ENCODE results near the gene RNF224.
"Not testable (repeated sequence)": the region's sequence is repeated elsewhere in the genome, so short reads cannot be mapped to it uniquely, and the experiment has no call there.

RNF224 gene

DNA sequence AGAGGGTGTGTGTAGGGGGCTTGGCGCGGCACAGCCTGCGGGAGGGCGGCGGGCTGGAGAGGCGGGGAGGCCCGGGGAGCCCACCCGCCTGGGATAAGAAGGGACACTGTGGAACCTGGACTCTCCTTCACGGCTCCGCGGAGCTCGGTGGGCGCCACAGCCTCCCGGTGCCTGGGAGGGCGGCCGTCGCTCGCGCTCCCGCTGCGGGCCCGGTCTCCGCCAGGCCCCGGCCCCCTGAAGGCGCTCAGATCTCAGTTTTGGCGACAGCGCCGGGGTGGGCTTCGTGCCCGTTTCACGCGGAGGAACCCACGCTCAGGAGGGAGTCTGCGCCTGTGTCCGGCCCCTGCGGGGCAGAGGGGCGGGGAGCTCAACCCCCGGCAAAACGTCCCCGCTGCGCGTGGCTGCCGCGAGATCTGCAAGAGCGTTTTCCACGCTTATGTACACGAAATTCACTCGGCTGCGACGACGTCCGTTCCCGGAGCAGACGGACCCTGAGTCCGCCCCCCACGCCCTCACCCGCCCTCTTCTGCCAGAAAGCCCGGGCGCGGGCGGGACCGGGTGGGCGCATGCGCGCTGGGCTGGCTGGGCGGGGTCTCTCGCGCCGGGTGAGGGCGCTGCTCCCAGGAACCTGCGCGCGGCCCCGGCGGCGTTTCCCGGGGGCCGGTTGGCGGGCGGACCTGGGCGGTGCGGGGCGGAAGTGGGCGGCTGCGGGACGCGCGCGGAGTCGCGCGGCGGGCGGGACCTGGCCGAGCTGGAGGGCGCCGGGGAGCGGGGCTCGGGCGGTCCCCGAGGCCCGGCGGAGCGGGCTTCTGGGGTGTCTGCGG lies 27.5 kb downstream of the RNF224 start, which contains the start of gene NELFB:
Gene NELFB, plus strand, starts transcription at position 704 of the 824 bp plus-strand sequence.
- DNase-seq (ENCODE audit: low spot score) = peak; percentile 100

DNA sequence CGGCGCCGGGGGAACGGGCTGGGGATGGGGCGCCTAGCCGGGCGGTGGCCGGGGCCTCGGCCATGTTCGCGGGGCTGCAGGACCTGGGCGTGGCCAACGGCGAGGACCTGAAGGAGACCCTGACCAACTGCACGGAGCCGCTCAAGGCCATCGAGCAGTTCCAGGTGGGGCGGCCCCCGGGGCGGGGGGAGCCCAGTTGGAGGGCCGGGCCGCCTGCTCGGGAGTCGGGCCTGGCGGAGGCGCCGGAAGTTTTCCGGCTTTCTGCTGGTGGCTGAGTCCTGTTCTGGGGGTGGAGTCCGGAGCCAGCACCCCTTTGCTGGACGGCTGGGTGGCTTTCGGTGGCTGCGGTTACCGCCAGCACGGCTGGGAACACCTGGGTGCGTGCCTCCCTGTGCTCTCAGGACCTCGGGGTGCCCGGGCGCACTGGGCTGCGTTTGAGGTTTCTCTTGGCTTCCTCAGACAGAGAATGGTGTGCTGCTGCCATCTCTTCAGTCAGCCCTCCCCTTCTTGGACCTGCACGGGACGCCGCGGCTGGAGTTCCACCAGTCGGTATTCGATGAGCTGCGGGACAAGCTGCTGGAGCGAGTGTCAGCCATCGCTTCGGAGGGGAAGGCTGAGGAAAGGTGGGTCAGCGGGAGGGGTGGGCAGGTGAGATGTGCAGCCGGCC lies 28.3 kb downstream of the RNF224 start:
- DNase-seq (ENCODE audit: low spot score) = no peak

DNA sequence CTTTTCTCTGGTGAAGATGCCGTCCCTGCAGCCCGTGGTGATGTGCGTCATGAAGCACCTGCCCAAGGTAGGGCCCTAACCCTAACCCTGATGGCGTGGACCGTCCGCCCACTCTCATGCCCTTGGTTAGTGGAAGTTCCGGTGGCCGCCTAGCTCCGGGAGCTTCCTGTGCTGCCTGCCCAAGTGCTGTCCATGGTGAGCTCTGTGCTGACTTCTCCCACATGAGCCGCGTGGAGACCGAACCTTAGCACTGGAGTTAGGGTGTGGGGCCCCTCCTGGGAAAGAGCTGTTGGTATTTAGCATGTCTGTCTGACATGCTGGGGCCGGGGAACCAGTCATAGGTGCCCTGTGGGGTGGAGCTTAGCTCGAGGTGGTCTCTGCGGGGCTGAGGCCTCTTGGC lies 29.1 kb downstream of the RNF224 start:
- no peak for DNase-seq (ENCODE audit: low spot score)

DNA sequence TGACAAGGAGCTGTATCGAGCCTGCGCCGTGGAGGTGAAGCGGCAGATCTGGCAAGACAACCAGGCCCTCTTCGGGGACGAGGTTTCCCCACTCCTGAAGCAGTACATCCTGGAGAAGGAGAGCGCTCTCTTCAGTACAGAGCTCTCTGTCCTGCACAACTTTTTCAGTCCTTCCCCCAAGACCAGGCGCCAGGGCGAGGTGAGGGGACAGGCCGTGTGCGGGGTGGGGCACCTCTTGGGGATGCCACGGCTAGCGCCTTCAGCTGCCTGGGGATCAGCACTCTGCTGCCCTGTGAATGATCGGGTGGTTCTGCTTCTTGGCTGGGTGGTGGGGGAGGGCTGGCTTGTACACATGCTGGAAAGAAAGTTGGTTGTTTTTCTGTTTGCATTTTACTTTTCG lies 29.6 kb downstream of the RNF224 start:
- DNase-seq (ENCODE audit: low spot score) = no peak

DNA sequence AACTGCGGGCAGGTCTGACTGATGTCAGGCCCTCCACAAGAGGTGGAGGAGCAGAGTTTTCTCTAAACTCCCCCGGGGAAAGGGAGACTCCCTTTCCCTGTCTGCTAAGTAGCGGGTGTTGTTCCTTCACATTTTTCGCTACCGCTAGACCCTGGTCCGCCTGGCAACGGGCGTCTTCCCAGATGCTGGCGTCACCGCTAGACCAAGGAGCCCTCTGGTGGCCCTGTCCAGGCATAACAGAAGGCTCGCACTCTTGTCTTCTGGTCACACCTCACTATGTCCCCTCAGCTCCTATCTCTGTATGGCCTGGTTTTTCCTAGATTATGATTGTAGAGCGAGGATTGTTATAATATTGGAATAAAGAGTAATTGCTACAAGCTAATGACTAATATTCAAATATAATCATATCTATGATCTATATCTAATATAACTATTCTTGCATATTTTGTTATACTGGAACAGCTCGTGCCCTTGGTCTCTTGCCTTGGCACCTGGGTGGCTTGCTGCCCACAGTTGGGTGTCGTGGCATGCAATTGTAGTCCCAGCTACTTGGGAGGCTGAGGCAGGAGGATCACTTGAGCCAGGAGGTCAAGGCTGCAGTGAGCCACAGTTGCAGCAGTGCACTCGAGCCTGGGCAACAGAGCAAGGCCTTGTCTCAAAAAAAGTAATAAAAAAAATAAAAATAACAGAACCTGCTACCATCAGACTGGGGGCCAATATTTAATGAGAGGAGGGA lies 35.0 kb downstream of the RNF224 start:
- DNase-seq (ENCODE audit: low spot score) = not testable (repeated sequence)

DNA sequence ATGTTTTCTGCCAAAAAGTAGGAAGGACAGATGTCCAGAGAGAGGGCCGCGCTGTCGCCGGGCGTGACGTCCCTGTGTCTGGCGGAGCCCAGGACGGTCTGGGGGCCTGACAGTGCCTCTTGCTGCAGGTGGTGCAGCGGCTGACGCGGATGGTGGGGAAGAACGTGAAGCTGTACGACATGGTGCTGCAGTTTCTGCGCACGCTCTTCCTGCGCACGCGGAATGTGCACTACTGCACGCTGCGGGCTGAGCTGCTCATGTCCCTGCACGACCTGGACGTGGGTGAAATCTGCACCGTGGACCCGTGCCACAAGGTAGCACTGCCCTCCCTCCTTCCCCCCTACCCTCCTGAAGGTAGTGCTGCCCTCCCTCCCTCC lies 35.6 kb downstream of the RNF224 start:
- no peak for DNase-seq (ENCODE audit: low spot score)

DNA sequence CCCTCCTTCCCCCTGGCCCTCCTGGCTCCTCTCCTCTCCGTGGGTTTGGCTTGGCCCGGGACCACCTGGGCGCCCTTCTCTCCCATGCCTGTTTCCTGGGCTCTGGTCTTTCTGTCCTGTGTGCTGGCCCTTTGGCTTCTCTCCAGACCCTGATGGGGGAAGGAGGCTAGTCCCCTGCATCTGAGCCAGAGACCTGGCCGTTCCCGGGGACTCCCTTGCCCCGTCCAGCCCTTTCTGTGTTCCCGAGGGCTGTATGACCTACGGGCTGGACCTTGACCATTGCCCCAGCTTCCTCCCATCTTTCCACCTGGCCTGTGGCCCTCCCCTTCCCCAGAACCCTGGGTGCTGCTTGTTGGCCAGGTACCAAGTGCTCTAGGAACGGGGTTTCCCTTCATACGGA lies 36.2 kb downstream of the RNF224 start:
- no peak for DNase-seq (ENCODE audit: low spot score)

DNA sequence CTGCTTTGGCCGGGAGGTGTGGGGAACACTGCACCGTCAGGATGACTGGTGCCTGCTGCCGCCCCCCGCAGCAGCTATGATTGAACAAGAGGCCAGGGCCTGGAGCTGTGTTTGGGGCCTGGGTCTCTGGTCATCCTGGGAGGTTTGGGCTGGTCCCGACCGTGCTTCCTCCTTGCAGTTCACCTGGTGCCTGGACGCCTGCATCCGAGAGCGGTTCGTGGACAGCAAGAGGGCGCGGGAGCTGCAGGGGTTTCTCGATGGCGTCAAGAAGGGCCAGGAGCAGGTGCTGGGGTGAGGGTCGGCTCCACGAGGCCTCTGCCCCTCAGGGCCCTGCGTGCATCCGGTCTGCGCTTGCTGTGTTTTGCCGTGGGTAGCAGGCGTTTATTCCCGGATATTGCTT lies 36.8 kb downstream of the RNF224 start:
- DNase-seq (ENCODE audit: low spot score) = no peak

DNA sequence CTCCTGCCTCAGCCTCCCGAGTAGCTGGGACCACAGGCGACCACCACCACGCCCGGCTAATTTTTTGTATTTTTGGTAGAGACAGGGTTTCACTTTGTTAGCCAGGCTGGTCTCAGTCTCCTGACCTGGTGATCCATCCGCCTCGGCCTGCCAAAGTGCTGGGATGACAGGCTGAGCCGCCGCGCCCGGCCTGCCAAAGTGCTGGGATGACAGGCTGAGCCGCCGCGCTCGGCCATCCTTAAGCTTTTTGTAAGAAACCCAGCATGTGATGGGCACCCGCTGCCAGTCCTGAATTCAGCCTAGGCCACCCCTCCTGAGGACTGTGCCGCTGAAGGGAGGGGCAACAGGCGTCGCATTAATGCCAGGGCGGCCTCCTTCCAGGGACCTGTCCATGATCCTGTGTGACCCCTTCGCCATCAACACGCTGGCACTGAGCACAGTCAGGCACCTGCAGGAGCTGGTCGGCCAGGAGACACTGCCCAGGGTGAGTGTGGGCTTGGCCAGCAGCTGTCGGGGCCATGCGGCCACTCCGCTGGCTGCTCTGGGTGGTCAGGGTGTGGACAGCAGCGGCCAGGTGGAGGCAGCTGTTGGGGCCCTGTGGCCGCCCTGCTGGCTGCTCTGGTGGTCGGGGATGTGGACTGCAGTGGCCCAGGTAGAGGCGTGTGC lies 38.3 kb downstream of the RNF224 start:
- DNase-seq (ENCODE audit: low spot score) = no peak

DNA sequence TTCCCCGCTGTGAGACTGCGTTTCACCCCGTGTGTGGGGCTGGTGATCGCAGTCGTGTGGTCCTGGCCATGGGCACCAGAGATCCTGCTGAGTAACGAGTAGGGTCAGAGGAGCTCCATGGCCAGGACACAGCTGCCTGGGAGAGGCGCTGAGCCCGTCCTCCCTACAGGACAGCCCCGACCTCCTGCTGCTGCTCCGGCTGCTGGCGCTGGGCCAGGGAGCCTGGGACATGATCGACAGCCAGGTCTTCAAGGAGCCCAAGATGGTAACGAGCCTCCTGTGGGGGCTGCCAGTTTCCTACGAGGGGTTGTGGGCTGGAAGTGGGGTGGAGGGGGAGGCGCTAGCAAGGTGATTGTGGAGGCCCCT lies 38.8 kb downstream of the RNF224 start:
- no peak for DNase-seq (ENCODE audit: low spot score)

DNA sequence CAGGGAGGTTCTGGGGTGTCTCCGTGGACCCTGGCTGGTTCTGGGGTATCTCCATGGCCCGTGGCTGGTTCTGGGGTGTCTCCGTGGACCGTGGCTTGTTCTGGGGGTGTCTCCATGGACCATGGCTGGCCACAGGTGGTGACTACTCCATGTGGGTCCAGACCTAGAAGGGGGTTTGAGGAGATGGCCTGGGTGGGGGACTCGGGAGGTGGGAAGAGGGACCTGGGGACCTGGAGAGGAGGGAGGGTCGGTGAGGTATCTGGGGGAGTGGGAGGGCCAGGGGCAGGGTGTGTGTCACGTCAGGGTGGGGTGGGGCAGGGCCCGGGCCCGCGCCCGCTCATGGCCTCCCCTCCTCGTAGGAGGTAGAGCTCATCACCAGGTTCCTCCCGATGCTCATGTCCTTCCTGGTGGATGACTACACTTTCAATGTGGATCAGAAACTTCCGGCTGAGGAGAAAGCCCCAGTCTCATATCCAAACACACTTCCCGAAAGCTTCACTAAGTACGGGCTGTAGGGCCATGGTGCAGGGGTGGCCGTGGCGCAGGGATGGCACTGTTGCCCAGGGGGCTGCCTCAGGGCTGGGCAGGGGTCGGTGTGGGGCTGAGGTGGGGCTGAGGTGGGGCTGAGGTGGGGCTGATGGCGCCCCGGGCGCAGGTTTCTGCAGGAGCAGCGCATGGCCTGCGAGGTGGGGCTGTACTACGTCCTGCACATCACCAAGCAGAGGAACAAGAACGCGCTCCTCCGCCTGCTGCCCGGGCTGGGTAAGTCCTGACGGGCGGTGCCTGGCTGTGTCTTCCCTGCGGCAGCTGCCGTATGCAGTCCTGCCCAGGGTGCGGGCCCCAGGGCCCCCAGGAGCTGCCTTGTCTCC lies 39.5 kb downstream of the RNF224 start:
- no peak for DNase-seq (ENCODE audit: low spot score)

DNA sequence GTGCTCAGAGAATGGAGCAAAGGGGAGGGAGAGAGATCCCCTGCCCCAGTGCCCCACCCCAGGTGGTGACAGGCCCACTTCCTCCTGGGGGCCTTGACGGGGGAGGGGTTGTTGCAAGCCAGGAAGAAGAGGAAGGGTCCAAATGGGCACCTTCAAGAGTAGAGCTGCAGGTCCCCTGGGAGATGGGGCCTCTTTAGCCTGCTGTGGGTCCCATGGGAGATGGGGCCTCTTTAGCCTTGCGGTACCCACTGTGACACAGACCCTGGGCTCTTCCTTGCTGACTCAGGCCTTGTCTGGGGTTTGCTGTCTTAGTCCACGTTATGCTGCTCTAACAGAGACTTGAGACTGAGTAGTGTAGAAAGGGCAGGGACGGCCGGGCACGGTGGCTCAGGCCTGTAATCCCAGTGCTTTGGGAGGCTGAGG lies 40.6 kb downstream of the RNF224 start:
- DNase-seq (ENCODE audit: low spot score) = no peak

DNA sequence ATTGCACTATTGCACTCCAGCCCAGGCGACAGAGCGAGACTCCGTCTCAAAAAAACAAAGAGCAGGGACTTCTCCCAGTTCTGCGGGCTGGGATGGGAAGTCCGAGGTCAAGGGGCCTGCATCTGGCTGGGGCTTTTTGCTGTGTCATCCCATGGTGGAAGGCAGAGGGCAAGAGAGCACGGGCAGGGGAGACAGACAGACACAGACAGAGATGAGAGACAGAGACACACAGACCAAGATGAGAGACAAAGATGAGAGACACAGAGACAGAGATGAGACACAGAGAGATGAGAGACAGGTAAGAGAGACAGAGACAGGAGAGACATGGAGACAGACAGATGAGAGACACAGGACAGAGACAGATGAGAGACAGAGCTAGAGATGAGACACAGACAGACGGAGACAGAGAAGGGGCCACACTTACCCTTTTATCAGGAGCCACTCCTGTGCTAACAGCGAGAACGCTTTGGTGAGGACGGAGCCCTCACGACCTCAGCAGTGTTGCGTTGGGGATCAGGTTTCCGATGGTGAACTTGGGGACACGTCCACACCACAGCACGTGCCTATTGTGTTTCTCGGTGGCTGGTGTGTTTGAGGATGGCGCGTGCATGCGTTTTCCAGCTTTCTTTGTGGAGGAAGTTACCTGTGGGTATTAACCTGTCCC lies 41.4 kb downstream of the RNF224 start:
- no peak for DNase-seq (ENCODE audit: low spot score)

DNA sequence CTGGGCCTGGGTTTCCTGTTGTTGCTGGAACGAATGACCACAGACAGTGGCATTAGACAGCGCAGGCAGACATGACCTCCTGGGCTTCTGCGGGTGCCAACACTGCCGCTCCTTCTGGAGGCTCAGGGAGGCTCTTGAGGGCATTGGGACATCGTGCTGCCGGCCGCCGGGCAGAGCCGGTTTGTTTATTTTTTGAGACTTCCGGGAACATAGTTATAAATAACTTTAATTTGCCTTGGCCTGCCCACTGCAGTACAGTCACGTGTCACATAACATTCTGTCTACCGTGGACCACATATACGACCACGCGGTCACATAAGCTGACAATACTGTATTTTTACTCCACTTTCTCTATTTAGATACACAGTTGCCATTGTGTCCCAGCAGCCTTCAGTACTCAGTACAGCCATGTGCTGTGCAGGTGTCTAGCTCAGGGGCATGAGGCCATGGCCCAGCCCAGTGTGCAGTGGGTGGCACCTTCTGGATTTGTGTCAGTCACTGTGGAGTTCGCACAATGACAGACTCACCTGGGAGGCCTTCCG lies 42.0 kb downstream of the RNF224 start:
- DNase-seq (ENCODE audit: low spot score) = no peak

DNA sequence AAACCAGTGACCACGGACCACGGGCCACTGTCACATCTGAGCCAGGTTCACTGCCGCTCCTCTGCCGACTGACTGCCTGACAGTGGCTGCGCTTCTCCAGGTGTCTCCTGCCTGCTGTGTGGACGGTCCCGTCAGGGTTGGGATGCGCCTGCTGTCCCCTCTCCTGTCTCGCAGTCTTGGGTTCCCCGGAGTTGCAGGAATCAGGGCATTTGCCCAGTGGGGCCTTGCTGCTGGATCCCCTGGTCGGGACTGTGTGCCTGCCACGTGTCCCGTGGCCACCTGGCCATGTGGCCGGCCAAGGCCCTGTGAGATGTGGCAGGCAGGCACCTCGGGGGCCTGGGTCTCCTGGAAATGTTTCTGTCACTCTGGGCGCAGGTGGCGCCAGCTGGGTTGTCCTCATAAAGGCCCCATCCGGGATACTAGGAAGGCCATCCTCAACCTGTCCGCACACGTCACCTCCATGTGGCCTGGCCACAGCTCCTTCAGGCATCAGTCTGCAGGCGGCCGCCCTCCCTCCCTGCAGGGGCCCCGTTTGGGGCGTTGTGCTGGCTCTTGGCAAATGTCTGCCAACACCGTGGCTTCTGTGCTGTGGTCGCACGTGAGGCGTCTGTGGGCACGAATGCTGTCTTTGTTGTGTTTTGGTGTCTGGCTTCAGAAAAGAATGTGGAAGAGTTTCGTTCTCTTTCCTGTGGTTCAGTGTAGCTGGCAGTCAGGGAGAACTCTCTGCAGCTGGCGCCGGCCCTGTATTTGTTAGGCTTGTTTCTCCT lies 43.8 kb downstream of the RNF224 start:
- no peak for DNase-seq (ENCODE audit: low spot score)

DNA sequence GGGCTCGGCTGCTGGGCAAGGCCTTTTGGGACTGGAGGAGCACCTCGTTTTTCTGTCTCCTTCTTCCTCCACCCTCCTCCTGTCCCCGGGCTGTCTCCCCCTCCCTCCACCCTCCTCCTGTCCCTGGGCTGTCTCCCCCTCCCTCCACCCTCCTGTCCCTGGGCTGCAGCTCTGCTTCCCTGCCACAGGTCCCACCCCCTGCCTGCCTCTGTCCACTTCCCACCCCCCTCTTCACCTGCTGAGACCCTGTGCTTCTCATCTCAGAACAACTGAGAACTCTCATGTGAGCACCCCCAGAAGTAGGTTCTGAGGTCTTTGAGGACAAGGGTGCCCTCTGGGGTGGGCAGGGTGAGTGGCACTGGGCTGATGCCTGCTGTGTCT lies 44.4 kb downstream of the RNF224 start:
- DNase-seq (ENCODE audit: low spot score) = no peak

DNA sequence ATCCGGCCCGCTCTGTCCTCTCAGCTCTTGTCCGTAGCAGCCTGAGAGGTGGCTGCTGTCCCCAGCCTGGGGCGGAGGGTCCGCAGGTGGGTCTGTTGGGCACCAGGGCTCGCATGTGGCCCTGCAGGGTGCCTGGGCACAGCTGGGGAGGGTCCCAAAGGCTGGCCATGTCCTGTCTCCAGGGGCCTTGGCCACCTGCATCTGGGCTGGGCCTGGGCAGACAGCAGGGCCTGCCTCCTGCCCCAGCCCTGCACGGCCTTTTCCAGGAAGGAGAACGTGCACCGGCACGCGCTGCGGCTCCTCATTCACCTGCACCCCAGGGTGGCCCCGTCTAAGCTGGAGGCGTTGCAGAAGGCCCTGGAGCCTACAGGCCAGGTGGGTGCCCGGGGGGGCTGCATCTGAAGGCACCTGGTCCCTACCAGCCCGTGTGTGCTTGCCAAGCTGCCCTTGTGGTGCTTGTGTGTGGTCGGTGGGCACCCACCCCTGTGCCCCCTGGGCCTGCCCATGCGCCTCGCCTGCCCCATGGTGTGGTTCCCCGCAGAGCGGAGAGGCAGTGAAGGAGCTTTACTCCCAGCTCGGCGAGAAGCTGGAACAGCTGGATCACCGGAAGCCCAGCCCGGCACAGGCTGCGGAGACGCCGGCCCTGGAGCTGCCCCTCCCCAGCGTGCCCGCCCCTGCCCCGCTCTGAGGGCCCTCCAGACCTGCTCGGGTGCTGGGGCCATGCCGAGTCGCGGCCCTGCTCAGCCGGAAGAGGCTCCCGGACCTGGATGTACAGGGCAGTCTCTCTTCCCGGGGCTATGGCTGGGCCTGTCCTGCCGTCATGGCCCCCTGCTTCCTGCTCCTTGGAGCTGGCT lies 45.2 kb downstream of the RNF224 start:
- no peak for DNase-seq (ENCODE audit: low spot score)

DNA sequence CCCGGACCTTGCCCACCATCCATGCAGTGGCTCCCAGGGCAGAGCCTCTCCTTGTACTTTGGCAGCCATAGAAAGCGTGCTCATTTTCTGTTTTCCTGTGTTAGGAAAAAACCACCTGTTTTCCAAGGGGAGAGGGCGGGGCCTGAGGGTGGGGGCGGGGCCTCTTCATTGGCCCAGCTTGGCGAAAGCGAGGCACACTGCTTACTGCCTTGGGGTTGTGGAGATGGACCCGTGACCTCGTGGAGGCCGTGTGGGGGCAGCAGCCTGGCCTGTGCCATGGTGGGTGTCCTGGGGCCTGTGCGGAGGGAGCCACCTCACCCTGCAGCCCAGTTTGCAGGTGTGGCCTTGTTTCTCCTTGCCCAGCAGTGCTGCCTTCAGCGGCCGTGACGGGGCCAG lies 45.8 kb downstream of the RNF224 start:
- no peak for DNase-seq (ENCODE audit: low spot score)

Measured in GM03348 (cell line).